IPS-15b (cell line): Measurements from ENCODE around the gene MAPKAP1.
"Not testable (repeated sequence)": the region's sequence is repeated elsewhere in the genome, so short reads cannot be mapped to it uniquely, and the experiment has no call there.

Experiments
- H3K27me3 ChIP-seq: one replicate; pipeline ENCODE4 v1.6.1; 2013; ENCODE audit warnings: low read length; ENCODE audit not compliant: control insufficient read depth, insufficient read depth
- H3K36me3 ChIP-seq: one replicate; pipeline ENCODE4 v1.6.1; 2013; ENCODE audit warnings: low read length; ENCODE audit not compliant: control insufficient read depth, insufficient read depth
- H3K4me1 ChIP-seq: one replicate; pipeline ENCODE4 v1.6.1; 2013; ENCODE audit warnings: mild to moderate bottlenecking, low read length; ENCODE audit not compliant: control insufficient read depth, insufficient read depth
- H3K4me3 ChIP-seq: one replicate; pipeline ENCODE4 v1.5.1; 2013; ENCODE audit warnings: low read depth, low read length
- H3K9ac ChIP-seq: one replicate; pipeline ENCODE4 v1.6.1; 2013; ENCODE audit warnings: low read depth, mild to moderate bottlenecking, low read length
- H3K9me3 ChIP-seq: one replicate; pipeline ENCODE4 v1.6.1; 2013; ENCODE audit warnings: mild to moderate bottlenecking, low read length; ENCODE audit not compliant: control insufficient read depth, insufficient read depth

MAPKAP1 gene

DNA sequence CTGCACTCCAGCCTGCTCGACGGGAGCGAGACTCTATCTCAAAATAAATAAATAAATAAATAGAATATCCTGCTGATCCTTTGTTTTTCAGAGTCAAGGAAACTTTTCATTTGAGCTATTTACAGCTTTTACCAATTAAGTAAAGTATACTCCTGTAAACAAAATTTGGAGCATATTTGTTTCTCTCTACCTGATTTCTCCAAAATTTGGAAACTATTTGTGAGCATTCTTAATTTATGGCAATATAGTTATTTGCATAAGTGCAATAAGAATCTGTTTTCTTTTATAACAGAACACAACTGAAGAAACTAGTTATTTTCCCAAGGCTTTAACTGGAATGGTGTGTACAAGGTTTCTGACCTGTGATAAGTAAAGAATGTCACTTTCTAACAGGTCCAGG, 135.2 kb downstream of the MAPKAP1 start:
- not testable (repeated sequence) for H3K4me1 ChIP-seq, H3K9me3 ChIP-seq, H3K27me3 ChIP-seq, H3K36me3 ChIP-seq, H3K9ac ChIP-seq, H3K4me3 ChIP-seq

DNA sequence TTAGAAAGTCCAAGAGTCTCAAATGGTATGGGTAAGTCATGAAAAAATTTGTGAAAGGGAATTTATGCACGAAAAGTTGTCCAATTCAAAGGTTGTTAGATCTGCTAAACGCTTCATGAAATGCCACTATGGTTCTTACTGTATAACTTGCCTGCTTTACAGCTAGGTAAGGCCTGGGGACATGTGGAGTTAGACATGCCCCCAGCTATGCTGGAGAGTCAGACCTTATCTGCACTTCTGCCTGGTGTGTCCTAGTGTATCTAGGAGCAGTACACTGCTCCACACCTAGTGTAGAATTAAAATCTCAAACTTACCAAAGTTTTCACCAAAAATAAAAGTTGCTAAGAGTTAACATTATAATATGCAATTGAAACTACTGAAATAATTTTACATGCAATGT, 136.8 kb downstream of the MAPKAP1 start:
- no peaks in the 10 kb centered on the region for H3K9me3 ChIP-seq
- no peaks in the 10 kb centered on the region for H3K36me3 ChIP-seq
- no peak overlapping the region for H3K9ac ChIP-seq
- H3K4me3 ChIP-seq, result no peak overlapping the region
- H3K27me3 ChIP-seq, result no peaks in the 10 kb centered on the region
- H3K4me1 ChIP-seq, result no peaks in the 10 kb centered on the region

DNA sequence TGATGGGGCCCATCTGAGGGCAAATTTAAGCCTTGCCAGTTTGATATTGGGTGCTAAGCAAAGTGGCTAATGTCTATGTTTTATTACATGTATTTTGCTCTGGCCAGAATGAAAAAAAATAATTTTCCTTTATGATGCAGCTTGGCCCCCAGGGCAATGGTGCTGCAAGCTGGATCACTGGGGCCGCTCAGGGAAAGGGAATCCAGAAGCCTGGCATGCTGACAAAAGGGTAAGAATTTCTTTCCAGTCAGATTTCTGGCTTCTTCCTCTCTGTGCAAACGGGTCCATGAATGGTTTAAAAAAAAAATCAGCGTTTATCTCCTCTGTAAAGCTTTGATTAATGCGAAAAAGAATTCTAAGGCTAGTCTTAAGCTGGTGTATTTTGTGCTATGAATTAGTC, 138.4 kb downstream of the MAPKAP1 start:
- H3K4me1 ChIP-seq, result peaks cover 2% of the 10 kb centered on the region
- H3K4me3 ChIP-seq, result no peak overlapping the region
- no peaks in the 10 kb centered on the region for H3K36me3 ChIP-seq
- H3K27me3 ChIP-seq, result no peaks in the 10 kb centered on the region
- no peaks in the 10 kb centered on the region for H3K9me3 ChIP-seq
- H3K9ac ChIP-seq, result no peak overlapping the region

DNA sequence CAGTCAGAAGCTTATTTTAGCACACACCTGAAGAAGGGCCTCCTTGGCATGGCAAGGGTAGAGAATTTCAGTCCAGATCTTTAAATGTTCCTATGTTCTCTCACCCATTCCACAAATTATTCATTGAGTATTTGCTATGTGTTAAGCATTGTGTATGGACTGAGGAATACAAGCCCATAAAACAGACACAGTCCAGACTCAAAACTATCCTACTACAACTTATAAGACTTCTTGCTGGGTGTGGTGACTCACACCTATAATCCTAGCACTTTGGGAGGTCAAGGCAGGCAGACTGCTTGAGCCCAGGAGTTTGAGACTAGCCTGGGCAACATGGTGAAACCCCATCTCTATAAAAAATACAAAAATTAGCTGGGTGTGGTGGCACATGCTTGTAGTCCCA, 141.0 kb downstream of the MAPKAP1 start:
- not testable (repeated sequence) for H3K9me3 ChIP-seq, H3K36me3 ChIP-seq, H3K4me1 ChIP-seq, H3K9ac ChIP-seq, H3K27me3 ChIP-seq, H3K4me3 ChIP-seq

DNA sequence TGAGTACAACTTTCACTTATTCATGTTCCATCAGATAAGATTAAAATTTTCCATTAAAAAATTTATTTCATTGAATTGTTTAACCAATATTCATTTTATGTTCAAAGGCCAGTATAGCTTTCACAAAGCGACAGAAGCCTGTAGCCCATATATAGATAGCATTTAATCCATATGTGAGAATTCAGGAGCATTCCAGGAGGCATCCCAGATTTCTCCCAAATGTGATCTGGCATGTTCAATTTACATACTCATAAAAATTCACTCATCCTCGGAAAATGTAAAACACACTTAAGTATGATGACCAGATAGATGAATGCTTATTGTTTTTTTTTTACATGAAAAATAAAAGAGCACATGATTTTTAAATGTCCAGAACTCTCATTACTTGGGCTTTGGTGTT, 141.9 kb downstream of the MAPKAP1 start:
- Histone ChIP-seq H3K27me3 (no peaks in the 10 kb centered on the region), H3K36me3 (no peaks in the 10 kb centered on the region), H3K4me1 (peaks cover 2% of the 10 kb centered on the region), H3K9me3 (no peaks in the 10 kb centered on the region), H3K9ac (no peak overlapping the region), H3K4me3 (no peak overlapping the region)

DNA sequence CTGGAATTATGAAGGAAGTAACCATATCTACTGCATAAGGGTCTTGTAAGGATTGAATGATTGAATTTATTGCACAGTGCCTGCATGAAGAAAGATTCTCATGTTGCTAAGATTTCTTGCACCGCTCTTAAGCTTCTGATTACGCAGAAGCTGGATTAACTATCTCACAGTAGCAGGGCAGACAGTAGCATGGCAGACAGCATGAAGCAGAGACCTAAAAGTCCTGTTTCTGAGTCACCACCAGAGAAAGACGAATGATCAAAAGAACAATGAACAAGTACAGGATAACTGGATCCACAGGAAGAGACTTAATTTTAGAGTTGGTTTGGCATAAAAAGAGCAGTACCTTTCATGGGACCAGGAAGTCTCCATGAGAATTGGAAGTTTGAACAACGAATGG, 142.4 kb downstream of the MAPKAP1 start:
- Histone ChIP-seq H3K27me3 (no peaks in the 10 kb centered on the region), H3K36me3 (no peaks in the 10 kb centered on the region), H3K4me3 (no peak overlapping the region), H3K4me1 (peaks cover 2% of the 10 kb centered on the region), H3K9me3 (no peaks in the 10 kb centered on the region), H3K9ac (no peak overlapping the region)

DNA sequence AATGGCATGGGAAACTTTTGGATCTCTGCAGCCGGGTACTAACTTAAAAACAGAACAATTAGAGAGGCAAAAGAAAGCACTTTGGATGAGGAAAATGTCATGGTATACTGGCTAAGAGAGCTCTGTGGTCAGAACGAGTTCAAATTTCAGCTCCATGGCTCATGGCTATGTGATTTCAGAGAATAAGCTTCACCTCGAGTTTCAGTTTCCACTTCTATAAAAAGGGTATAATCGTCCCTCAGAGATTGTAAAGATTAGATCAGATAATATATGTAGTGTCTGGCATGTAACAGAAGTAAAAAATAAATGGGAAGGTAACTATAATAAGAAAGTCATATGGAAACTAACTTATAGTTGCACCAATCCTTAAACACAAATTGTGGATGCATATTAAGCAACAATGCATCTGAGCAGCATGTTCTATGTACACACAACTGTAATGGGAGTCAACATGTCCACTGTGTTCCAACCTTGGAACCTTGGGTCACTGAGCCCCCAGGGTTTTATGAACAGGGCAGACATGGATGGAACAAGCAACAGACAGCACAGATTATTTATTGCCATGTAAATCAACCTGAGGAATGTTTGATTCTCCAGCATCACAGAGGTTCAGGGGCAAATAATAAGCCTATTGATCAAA, 145.4 kb downstream of the MAPKAP1 start:
- no peaks in the 10 kb centered on the region for H3K9me3 ChIP-seq
- H3K9ac ChIP-seq, result no peak overlapping the region
- H3K27me3 ChIP-seq, result no peaks in the 10 kb centered on the region
- no peaks in the 10 kb centered on the region for H3K36me3 ChIP-seq
- H3K4me3 ChIP-seq, result no peak overlapping the region
- H3K4me1 ChIP-seq, result peaks cover 2% of the 10 kb centered on the region

DNA sequence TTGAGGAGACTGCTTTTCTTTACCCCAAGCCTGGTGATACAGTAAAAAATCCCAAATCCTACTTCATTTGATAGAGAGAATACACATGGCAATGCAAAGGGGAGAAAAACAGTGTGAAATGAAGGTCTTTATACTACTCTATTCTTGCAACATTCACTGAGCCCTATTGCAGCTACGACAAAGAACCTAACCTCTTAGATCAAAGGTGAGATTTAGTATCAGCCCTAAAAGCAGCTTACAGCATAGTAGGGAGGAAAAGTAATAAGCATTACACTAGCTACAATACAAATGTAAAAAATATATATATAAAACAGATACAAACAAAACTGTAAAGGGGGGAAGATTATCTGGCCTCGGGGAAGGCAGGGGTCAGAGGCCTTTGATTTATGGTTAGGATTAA, 147.1 kb downstream of the MAPKAP1 start:
- H3K36me3 ChIP-seq, result no peaks in the 10 kb centered on the region
- H3K4me1 ChIP-seq, result peaks cover 2% of the 10 kb centered on the region
- H3K27me3 ChIP-seq, result no peaks in the 10 kb centered on the region
- H3K9ac ChIP-seq, result no peak overlapping the region
- H3K9me3 ChIP-seq, result no peaks in the 10 kb centered on the region
- H3K4me3 ChIP-seq, result no peak overlapping the region

DNA sequence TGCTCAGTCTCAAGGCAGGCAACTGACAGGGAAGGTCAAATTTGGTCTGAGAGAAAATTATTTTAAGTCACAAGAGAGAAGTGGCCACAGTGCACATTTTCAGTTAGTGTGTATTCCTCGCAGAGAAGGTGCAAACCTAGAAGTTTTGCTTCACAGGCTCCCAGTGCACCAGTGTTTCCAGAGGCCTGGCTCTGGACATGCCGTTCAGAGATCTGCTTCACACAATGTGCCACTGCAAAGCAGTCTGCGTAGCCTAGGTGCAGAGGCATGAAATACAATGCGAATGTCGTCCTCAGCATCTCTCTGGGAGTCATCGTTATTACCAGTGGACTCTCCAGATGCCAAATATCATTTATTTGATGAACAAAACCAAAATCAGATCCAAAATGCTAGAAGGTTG, 147.8 kb downstream of the MAPKAP1 start:
- H3K4me1 ChIP-seq, result no peaks in the 10 kb centered on the region
- no peak overlapping the region for H3K9ac ChIP-seq
- no peaks in the 10 kb centered on the region for H3K36me3 ChIP-seq
- no peaks in the 10 kb centered on the region for H3K9me3 ChIP-seq
- H3K4me3 ChIP-seq, result no peak overlapping the region
- no peaks in the 10 kb centered on the region for H3K27me3 ChIP-seq

DNA sequence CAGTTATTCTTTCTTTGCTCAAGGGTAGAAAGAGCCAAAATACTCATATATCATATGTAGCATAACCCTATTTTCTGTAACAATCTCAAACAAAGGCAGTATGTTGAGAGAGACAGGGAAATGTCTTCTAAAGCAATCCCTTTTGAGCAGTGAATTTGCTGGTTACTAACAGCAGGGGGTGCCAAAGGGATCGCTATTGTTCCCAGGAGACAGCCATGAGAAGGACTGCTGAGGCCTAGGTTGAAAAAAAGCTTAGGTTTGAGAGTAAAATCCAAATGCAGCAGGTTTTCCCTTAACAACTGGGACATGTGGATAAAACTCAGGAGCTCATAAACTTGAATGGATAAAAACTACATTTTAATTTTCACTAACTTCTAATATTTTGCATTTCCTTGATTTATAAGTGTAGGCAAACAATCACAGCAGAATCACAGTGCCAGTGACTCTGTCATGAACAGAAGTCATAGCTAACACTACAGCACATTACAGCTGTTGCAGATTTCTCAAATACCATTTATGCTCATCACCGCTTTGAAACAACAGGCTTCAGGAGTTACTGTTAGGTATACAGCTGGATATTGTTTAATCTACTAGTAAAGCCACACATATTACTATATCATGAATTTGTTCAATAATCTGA, 148.4 kb downstream of the MAPKAP1 start:
- Histone ChIP-seq H3K9me3 (no peaks in the 10 kb centered on the region), H3K9ac (no peak overlapping the region), H3K4me1 (no peaks in the 10 kb centered on the region), H3K36me3 (no peaks in the 10 kb centered on the region), H3K4me3 (no peak overlapping the region), H3K27me3 (no peaks in the 10 kb centered on the region)

DNA sequence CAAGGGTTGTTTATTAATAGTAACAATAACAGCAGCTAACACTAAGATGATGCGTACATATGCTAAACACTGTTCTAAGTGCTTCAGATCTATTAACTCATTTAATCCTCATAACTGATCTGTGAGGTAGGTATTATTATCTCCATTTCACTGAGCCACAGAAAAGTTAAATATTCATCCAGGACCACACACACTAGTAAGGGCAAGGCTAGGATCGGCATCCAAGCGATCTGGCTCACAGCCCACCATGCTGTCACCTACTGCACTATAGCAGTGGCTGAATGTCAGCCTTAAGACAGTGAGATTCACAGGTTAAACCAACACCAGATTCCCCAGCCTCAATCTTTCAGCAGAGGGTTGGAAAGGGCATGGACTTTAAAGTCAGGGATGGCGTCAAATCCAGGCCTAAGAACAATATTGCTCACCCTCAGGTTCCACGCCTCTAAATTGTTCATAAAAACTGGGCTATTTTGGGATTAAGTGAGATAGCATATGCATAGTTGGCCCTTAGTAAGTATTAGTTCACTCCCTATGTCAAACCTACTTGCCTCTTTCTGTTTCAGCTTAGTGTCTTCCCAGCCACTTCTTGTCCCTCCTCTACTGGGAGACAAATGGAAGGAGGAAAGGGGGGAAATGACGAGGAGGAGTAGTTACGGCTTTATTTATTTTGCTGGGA, 150.8 kb downstream of the MAPKAP1 start:
- Histone ChIP-seq H3K36me3 (no peaks in the 10 kb centered on the region), H3K4me3 (no peak overlapping the region), H3K9ac (no peak overlapping the region), H3K27me3 (no peaks in the 10 kb centered on the region), H3K4me1 (no peaks in the 10 kb centered on the region), H3K9me3 (no peaks in the 10 kb centered on the region)

DNA sequence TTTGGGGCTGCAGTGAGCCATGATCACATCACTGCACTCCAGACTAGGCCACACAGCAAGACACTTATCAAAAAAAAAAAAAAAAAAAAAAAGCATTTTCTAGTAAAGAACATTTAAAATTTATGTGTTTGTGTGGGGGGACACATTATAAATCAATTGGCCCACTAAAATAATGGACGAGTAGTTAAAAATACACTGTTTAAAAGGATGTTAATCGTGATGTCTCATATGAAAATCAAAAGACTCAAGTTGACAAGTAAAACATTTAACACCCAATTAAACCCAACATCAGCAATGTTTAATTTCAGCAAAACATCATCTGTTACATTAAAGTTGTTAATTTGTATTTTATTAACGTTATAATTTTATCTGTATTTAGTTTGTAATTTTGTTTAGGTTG, 152.3 kb downstream of the MAPKAP1 start:
- H3K27me3 ChIP-seq, result no peaks in the 10 kb centered on the region
- H3K4me3 ChIP-seq, result no peak overlapping the region
- H3K36me3 ChIP-seq, result peaks cover 5% of the 10 kb centered on the region
- no peak overlapping the region for H3K9ac ChIP-seq
- H3K4me1 ChIP-seq, result no peaks in the 10 kb centered on the region
- H3K9me3 ChIP-seq, result no peaks in the 10 kb centered on the region
